ENCODE measurements around the gene TPR.

- TF ChIP-seq, protein P1, sequence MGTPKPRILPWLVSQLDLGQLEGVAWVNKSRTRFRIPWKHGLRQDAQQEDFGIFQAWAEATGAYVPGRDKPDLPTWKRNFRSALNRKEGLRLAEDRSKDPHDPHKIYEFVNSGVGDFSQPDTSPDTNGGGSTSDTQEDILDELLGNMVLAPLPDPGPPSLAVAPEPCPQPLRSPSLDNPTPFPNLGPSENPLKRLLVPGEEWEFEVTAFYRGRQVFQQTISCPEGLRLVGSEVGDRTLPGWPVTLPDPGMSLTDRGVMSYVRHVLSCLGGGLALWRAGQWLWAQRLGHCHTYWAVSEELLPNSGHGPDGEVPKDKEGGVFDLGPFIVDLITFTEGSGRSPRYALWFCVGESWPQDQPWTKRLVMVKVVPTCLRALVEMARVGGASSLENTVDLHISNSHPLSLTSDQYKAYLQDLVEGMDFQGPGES (IDR thresholded peaks at IDR 0.05; ENCODE audit: low read depth, low read length), result no peak
- no peak for TF ChIP-seq EP300 (IDR thresholded peaks at IDR 0.05; ENCODE audit: borderline replicate concordance in 1 of 2, low read depth in 1 of 2, low read length in 1 of 2)
- TF ChIP-seq, protein P2, sequence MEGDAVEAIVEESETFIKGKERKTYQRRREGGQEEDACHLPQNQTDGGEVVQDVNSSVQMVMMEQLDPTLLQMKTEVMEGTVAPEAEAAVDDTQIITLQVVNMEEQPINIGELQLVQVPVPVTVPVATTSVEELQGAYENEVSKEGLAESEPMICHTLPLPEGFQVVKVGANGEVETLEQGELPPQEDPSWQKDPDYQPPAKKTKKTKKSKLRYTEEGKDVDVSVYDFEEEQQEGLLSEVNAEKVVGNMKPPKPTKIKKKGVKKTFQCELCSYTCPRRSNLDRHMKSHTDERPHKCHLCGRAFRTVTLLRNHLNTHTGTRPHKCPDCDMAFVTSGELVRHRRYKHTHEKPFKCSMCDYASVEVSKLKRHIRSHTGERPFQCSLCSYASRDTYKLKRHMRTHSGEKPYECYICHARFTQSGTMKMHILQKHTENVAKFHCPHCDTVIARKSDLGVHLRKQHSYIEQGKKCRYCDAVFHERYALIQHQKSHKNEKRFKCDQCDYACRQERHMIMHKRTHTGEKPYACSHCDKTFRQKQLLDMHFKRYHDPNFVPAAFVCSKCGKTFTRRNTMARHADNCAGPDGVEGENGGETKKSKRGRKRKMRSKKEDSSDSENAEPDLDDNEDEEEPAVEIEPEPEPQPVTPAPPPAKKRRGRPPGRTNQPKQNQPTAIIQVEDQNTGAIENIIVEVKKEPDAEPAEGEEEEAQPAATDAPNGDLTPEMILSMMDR (IDR thresholded peaks at IDR 0.05), result no peak
- TF ChIP-seq NRF1 (IDR thresholded peaks at IDR 0.05; ENCODE audit: low read depth, low read length), result no peak
- no peak for TF ChIP-seq EZH2phosphoT487 (IDR thresholded peaks at IDR 0.05; ENCODE audit: borderline replicate concordance, low read depth)
- TF ChIP-seq RXRA (IDR thresholded peaks at IDR 0.05; ENCODE audit: borderline replicate concordance, low read depth), result no peak
- no peak for TF ChIP-seq SMC3 (IDR thresholded peaks at IDR 0.05; ENCODE audit: low read depth, low read length)
- TF ChIP-seq RCOR1 (IDR thresholded peaks at IDR 0.05; ENCODE audit: low read length), result no peak
- TF ChIP-seq TAF1 (IDR thresholded peaks at IDR 0.05; ENCODE audit: borderline replicate concordance, low read depth, low read length), result no peak
- TF ChIP-seq MEF2A (IDR thresholded peaks at IDR 0.05; ENCODE audit: borderline replicate concordance, low read depth), result no peak
- no peak for TF ChIP-seq POLR2AphosphoS5 (IDR thresholded peaks at IDR 0.05; ENCODE audit: low read depth, low read length)
These were observed 49.0 kb downstream of the TPR start for GRCh38 chr1:186326009-186326408.
